GM18870 (cell line): ENCODE measurements around the gene VAV2.

Source experiments
- ATAC-seq: cut with Tn5 transposase; IDR thresholded peaks from one replicate; pipeline ENCODE4 v1.9.1; 2021; ENCODE audit warnings: moderate library complexity; ENCODE audit not compliant: unreplicated experiment

The VAV2 gene, protein sequence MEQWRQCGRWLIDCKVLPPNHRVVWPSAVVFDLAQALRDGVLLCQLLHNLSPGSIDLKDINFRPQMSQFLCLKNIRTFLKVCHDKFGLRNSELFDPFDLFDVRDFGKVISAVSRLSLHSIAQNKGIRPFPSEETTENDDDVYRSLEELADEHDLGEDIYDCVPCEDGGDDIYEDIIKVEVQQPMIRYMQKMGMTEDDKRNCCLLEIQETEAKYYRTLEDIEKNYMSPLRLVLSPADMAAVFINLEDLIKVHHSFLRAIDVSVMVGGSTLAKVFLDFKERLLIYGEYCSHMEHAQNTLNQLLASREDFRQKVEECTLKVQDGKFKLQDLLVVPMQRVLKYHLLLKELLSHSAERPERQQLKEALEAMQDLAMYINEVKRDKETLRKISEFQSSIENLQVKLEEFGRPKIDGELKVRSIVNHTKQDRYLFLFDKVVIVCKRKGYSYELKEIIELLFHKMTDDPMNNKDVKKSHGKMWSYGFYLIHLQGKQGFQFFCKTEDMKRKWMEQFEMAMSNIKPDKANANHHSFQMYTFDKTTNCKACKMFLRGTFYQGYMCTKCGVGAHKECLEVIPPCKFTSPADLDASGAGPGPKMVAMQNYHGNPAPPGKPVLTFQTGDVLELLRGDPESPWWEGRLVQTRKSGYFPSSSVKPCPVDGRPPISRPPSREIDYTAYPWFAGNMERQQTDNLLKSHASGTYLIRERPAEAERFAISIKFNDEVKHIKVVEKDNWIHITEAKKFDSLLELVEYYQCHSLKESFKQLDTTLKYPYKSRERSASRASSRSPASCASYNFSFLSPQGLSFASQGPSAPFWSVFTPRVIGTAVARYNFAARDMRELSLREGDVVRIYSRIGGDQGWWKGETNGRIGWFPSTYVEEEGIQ

GRCh38 chr9:133991964-133992779 is at the start of gene VAV2:
Gene VAV2 (minus strand): TSS chr9:133992324. CDS start chr9:133992278, 46 bp downstream.
- ATAC-seq: no peak

- no peak for ATAC-seq
Measured at GRCh38 chr9:134041649-134041962, 49.5 kb upstream of the VAV2 start.

GRCh38 chr9:134040781-134041648 is 48.9 kb upstream of the VAV2 start:
- ATAC-seq: no peak

DNA sequence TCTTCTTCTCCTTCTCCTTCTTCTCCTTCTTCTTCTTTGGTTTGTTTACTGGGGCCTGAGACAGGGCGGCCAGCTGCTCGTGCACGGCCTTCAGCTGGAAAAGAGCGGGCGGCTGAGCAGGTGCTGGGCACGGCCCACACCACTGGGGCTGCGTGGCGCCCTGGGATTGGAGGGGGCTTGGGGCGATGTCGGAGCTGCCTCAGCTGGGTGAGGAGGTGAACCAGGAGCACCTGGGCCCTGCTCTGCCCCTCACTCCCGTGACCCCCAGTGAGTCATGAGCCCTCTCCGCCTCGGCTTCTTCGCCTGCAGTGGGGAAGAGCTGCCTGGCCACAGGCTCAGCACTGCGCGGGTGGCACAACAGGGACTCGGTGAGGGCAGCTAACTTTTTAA is 48.0 kb upstream of the VAV2 start:
- ATAC-seq: no peak

GRCh38 chr9:134039386-134040175 is 47.5 kb upstream of the VAV2 start:
- no peak for ATAC-seq

DNA sequence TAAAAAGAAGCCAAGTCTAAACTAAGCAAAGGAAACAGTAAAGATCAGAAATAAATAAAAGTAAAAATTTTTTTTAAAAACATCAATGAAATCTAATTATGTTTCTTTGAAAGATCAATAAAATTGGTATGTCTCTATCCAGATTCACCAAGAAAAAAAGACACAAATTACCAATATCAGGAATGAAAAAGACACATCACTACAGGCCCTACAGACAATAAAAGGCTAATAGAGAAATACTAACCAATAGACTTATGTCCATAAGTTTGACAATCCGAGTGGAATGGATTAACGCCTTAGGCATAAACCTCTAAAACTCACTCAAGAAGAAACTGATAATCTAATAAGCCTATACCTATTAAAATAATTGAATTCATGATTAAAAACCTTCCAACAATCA is 45.5 kb upstream of the VAV2 start:
- no peak for ATAC-seq

DNA sequence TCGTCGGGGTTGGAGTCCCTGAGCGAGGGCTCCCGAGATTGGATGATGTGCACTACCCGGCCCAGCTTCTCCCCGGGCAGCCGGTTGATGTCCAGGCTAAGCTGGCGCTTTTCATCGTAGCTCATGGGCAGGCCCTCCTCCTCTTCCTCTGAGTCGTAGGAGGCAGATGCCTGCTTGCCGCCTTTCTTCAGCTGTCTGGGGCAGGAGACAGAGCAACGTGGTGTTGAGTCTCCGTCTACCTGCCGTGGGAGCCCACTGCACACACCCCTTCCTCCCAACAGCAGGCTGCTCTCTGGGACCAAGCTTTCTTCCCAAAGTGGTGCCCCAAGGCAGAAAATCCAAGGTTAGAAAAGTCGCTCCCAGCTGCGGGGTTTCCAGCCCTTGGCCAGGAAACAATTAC is 44.0 kb upstream of the VAV2 start:
- no peak for ATAC-seq

GRCh38 chr9:134035041-134036039 is 43.2 kb upstream of the VAV2 start:
- ATAC-seq: no peak

DNA sequence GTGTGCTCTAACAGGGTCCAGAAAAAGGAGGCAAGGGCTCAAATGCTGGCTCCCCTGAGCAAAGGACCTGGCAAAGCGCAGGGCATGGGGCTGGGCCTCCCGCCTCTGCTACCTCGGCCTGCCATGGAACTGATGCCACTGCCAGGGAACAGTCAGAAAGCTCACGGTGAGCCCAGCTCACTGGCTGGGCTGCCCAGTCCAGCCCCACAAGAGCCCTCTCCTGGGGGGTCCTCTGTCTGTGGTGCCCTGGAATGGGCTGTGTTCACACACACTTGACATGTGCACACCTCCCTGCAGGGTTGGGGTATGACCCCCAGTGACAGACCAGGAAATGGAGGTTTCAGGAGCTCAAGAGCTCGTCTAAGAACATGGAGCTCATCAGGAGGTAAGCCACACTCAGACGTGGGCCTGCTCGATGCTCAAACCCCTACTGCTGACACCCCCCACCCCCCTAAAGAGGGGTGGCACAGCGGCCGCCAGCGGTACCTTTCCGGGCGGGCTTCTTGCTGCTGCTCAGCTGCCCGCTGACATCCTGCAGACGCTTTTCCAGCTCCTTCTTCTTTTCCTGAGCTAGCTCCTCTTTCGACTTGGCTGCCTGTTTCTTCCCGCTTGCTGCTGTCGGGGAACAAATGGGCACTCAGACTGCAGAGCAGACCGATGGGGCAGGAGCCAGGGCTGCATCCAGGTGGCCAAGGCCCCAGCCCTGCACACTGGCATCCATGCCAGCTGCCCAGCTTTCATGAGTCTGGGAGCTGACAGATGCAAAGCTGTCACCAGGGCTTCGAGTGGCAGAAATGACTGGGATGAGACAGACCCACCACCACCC is 42.3 kb upstream of the VAV2 start:
- no peak for ATAC-seq

DNA sequence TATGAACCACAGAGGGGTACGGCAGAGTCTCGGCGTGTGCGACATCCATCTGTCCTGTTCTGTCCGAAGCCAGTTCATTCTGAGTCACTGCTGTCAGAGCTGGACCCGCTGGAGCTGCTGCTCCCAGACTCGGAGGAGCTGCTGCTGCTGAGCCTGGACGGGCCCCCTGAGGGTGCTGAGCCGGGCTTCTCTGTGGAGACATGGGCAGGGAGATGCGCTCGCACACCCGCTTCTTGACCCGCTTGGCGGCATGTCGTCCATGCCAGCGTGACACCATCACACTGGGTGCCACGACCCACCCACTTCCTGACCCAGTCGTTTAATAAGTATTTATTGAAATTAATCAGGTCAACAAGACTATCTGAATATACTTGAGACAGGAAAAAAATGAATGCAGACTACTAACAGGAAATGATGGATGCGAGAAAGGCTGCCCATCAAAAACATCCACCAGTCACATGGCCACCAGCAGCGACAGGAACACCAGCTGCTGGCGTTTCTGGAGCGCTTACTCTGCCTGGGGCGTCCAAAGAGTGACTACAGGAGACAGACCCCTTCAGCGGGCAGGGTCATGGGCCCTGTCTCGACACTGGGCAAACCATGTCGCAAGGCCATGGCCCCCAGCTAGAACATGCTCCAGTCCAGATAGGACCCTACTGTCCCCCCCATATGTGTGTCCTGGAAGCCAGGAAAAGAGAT is 41.5 kb upstream of the VAV2 start:
- ATAC-seq: no peak

GRCh38 chr9:134032456-134033222 is 40.5 kb upstream of the VAV2 start:
- ATAC-seq: no peak

DNA sequence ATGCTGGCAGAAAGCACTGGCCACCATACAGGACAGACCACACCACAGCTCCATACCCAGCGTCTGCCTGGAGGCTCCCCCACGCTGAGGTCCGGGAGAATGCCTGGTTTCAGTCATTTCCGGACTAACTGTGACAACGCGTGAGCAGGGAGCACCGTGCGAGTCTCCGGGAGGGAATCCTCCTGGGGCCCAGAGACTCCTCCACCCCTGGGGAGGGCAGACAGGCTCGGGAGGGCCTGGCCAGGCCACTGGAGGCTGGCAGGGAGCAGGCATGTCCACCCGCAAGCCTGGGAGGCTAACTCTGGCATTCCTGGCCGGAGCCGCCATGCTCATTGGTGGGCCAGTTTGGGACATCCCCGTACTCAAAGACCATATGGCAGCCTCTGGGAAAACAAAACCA is 39.7 kb upstream of the VAV2 start:
- no peak for ATAC-seq

GRCh38 chr9:134030821-134031470 is 38.8 kb upstream of the VAV2 start:
- no peak for ATAC-seq

DNA sequence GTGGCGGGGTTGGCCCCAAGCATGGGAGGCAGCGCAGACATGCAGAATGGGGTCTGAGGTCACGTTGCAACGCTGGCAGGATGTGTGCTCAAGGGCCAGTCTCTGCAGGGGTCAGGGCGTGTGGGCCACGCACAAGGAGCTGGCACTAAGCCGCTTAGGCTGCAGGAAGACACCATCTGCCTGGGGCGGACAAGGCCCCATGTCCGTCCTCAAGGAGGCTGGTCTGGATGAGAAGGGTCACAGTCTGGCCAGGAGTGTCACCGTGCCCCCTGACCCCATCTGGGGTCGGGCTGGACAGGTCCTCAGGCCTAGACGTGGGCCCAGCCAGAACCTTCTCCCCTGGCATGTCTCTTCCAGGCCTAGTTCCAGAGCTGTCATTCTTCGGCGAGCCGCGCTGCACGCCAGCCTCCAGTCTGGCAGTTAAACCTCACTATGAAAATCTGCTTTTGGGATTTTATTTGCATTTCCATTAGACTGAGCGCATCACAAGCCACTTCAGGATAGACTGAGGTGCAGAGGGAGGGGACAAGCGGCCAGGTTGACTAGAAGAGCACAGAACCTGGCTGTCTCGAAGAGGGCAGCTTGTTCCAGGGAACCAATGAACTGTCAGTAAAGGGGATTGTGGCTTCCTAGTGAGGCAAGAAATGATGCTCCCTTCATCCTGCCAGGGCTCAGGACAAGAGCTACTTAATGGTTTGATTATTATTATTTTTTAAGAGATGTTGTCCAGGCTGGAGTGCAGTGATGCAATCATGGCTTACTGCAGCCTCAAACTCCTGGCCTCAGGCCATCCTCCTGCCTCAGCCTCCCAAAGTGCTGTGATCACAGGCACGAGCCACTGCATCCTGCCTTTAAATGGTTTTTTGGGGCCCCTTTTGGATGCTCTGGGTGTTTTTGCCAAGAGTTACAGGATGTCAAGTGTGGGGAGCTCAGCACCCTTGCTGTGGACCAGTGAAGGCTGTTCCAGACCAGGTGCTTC is 37.4 kb upstream of the VAV2 start:
- ATAC-seq: no peak
